Right forelimb (tissue), 1 donor: ENCODE data around the gene EFCAB9.
"Not testable (repeated sequence)": the region's sequence is repeated elsewhere in the genome, so short reads cannot be mapped to it uniquely, and the experiment has no call there.

ENCODE experiments used
- DNase-seq: peaks from one replicate; pipeline ENCODE4 v3.0.0-alpha.2; 2018

Gene EFCAB9

DNA sequence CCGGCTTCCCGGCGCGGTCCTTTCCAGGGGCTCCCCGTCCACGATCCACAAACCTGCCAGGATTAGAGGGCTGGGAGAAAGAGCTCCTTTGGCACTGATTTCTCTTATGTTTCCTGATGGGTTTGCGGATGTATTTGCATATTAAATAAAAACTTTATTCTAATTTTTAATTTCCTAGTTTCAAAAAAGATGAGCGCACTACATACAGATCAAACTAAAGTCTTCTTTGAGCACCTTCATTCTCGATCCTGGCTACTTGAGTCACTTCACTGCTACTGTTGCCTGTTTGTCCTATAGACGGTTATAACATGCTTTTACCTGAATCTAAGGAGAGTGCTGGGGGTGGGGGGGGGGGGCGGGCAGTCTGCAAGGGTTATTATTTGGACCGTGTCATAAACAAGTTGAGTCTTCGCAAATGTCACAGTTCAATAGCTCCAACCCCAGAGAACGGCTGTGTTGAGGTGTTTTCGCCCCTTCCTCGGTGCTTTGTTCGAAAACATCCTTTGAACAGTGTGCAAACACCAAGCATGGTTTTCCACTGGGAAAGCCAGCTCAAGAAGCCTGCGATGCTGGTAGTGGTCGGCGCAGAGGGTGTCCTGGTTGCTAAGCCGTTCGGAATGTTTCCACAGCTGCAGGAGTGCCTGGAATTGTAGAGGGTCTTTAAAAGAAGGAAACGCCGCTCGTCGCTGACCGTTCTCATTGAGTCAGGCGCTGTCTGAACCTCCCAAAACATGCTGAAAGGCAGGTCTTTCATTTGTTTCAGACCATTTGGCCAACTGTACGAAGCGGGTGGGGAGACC lies 4.9 kb upstream of the EFCAB9 start:
- no peak for DNase-seq

DNA sequence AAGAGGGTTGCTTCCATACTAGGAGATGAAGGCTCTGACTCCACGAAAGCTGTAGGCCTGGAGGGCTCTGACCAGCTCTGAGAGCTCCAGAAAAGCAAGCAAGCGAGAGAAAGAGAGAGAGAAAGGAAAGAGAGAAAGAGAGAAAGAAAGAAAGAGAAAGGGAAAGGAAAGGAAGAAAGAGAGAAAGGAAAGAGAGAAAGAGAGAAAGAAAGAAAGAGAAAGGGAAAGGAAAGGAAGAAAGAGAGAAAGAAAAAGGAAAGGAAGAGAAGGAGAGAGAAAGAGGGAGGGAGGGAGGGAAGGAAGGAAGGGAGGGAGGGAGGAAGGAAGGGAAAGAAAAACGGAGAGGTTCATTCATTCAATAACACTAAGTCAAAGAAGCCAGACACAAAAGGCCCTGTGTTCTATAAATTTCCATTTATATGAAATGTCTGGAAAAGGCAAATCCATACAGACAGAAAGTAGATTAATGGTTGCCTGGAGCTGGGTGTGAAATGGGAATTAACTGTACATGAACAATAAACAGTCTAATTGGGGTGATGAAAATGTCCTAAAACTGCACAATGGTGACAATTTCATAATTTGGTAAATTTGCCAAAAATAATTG lies 4.2 kb upstream of the EFCAB9 start:
- DNase-seq = no peak

DNA sequence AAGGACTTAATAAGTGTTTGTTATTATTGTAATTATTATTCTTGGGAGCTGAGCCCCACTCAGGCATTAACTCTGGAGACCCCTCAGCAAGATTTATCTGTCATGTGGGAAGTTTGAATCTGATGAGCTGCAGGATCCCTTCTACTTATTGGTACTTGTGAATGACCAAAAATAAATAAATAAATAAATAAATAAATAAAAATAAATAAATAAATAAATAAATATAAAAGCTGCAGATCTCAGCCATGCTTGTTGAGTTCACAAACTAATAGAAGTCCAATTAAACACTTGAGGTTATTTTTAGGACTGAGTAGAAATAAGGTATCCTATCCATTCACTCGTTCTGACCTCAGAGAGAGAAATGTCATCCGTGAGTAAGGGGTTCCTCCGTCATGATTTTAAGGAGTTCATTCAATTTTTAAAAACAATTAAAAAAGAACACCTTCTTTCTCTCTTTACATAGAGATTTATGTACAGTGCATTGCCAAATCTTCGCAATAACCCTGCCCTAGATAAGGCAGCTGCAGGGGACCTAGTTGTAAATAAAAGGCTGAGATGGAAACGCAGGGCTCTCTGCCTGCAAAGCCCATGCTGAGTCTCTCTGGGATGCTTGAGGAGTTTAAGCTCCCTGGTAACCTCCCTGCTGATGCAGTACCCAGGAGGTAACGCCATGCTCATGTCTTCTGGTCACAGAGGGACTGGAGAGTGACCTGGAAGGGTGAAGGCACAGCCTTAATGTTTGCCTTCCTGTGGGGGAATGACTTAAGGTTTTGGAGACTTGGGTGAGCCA lies 1.2 kb downstream of the EFCAB9 start:
- DNase-seq = no peak

GRCh38 chr5:172197775-172198174 lies 3.8 kb downstream of the EFCAB9 start:
- DNase-seq = not testable (repeated sequence)

DNA sequence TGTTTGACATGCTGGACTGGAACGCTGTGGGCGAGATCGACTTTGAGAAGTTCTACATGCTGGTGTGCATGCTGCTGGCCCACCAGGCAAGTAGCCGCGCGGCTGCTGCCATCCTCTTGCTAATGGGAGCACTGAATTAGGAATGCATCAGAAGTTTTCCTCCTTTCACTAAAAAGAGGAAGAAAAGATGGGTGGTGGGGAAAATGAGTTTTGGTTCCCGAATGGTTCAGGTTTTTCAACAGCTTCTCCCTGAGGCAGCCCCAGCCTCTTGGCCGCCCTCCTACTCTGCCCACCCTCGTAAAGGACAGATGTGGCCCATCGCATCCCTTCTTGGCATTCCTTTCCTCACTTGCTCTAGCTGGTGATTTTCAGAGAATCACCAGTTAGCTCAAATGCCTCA lies 5.5 kb downstream of the EFCAB9 start:
- no peak for DNase-seq

GRCh38 chr5:172200476-172200875 lies 6.5 kb downstream of the EFCAB9 start:
- DNase-seq = no peak

DNA sequence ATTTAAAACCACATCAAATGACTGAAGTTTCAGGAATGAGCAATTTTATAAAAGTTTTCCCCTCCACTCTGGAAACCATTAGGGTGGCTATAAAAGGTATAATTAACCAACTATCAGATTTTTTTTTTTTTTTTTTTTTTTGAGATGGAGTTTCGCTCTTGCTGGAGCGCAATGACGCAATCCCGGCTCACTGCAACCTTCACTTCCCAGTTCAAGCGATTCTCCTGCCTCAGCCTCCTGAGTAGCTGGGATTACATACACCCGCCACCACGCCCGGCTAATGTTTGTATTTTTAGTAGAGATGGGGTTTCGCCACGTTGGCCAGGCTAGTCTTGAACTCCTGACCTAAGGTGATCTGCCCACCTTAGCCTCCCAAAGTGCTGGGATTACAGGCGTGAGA lies 12.0 kb downstream of the EFCAB9 start:
- DNase-seq = not testable (repeated sequence)

GRCh38 chr5:172207511-172207910 lies 13.5 kb downstream of the EFCAB9 start:
- no peak for DNase-seq

DNA sequence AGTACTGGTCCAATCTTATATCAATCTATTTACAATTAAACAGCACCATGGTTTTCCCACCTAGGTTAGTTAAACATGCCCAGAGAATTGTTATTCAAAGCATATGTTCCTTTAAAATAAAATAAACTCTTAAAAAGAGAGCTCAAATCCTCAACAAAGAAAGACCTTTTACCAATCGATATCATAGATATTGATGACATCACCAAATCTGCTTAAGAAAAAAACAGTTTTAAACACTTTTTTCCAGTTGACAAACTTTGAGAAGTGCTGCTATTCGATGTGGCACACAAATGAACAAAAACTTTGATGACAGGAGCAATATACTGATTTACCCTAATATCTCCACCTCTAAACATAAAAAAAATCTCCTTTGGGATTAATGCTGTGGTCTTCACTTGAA lies 15.7 kb downstream of the EFCAB9 start:
- no peak for DNase-seq

DNA sequence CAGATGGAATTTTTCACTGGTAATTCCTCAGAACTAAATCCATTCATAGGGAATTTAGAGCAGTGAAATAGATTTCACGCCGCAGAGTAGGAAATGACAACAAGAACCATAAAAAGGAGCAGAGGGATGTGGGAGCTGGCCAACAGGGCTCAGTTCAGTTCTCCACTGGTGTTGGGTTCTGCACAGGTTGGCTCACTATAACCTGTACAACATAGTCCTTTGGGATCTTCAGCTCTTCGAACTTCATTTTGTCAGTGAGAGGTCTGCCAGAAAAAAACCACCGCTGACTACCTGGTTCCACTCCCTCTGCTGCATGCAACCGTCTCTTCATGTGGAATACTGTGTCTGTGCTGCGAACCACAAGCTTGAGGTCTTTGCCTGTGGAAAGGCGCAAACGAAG lies 17.7 kb downstream of the EFCAB9 start:
- no peak for DNase-seq

- DNase-seq = no peak
These were observed 19.2 kb downstream of the EFCAB9 start for GRCh38 chr5:172213126-172213525.

- no peak for DNase-seq
These were observed 22.4 kb downstream of the EFCAB9 start for GRCh38 chr5:172216345-172216744.

DNA sequence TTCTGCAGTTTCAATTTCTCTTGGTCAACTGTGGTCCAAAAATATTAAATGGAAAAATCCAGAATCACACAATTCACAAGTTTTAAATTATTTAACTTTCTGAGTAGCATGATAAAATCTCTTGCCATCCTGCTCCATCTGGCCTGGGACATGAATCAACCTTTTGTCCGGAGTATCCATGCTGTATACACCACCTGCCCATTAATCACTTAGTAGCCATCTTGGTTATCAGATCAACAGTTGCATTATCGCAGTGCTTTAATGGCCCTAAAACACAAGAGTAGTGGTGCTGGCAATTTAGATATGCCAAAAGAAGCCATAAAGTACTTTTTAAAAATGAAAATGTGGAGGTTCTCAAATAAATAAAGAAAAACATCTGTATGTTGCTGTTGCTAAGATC lies 25.3 kb downstream of the EFCAB9 start:
- no peak for DNase-seq

GRCh38 chr5:172223901-172224873 lies 30.2 kb downstream of the EFCAB9 start:
- no peak for DNase-seq

GRCh38 chr5:172224996-172225395 lies 31.0 kb downstream of the EFCAB9 start:
- DNase-seq = no peak

GRCh38 chr5:172229904-172230303 lies 35.9 kb downstream of the EFCAB9 start:
- DNase-seq = no peak

GRCh38 chr5:172234031-172234430 lies 40.1 kb downstream of the EFCAB9 start:
- DNase-seq = no peak

DNA sequence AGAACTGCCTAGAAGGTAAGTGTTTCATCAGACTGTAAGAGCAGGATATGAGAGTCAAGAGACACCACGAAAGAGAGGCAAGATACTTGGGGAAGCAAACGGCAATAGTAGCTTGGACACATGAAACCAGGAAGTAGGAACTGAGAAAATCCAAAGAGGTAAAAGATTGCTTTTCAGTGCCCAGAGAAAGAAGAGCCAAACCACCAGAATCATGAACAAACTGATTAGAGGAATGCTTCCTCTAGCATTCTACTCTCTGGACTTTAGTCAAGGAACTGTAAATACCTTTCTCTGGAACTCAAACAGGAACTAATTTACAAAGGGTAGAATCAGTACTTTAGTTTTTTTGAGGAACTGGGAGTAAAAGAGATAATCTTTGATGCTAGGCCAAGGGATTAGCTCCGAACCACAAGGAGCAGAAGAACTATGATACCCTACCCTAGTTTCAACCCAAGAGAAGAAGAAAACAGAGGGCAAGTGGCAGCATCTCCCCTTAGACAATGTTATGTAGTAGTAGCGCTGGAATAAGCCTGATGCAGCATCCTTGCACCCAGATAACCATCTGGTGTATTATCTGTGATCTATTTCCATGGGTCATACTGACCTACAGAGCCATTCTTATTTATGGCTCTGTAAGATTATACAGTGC lies 41.3 kb downstream of the EFCAB9 start:
- no peak for DNase-seq

DNA sequence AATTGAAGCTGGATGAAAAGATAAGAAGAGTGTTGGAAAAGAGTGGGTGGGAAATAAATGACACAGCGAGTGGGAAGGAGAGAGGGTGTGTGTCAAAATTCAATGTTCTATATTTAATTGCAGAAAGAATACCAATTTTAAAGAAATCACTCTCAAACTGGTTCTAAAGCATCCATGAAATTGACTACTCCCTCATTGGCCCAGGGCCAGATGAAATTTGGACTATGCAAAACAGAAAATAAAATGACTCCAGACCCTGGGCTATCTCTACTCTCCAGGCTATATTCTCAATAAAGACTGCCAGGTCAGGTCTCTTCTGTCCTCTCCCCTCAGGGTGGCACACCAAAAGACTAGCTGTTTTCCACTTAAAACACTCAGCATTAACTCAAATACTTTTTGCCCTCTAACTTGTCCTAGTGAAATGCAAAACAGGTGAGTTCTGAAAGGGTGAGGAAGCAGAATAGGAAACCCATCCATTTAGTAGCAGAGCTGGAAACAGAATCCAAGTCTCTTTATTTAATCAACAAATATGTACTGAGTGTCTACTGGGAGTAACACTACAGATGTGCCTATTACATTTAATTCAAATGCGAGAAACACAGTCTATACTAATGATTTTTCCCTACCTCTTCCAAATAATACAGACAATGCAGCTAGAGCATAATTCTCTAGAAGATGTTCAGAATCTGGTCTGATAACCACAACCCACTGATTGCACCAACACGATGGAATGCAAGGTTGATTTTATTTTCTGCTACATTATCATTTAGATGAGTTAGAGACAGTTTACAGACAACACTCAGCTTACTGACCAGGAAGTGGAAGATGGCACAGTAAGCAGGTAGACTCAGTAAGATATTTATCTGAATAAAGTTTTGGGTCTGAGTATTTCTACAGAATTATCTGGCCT lies 42.1 kb downstream of the EFCAB9 start:
- no peak for DNase-seq

GRCh38 chr5:172238334-172238733 lies 44.4 kb downstream of the EFCAB9 start:
- DNase-seq = no peak

DNA sequence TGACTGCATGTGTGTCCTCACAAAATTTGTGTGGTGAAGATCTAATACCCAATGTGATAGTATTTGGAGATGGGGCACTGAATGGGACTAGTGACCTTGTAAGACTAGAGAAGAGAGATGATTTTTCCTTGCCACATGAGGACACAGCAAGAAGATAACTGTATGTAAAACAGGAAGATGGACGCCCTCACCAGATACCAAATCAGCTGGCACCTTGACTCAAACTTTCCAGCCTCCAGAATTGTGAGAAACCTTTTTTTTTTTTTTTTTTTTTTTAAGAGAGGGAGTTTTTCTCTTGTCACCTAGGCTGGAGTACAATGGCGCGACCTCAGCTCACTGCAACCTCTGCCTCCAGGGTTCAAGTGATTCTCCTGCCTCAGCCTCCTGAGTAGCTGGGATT lies 49.3 kb downstream of the EFCAB9 start:
- no peak for DNase-seq
